Measurements from ENCODE around the gene COMT. TPM values are rescaled to one million over a fixed set of nuclear protein-coding genes. Genes with fewer than 3 reads are reported as not detected.

COMT gene
- total RNA-seq, 1 experiment from 2014 or later, result 30.8 TPM

- ChIA-PET CTCF (interaction anchor here (0.6 to 3.3 kb wide), 5 partner anchors 10 to 267 kb away, joined by 3 to 18 read pairs (median 5); no protein-coding TSS in a partner anchor), POLR2A (no interaction called here)
- no peaks in the 10 kb centered on the region for H3K36me3 Mint-ChIP-seq
- H3K27ac Mint-ChIP-seq, result no peak overlapping the region
- no peak for TF ChIP-seq CREB1 (CRISPR knock-in tag; IDR thresholded peaks at IDR 0.05)
- no peaks in the 10 kb centered on the region for H3K27me3 Mint-ChIP-seq (ENCODE audit: low read depth)
- H3K9me3 Mint-ChIP-seq, result no peaks in the 10 kb centered on the region
- H3K4me3 Mint-ChIP-seq, result no peak overlapping the region
- DNase-seq (ENCODE audit: low spot score), result no peak
- ATAC-seq, result no peak
- H3K4me1 Mint-ChIP-seq, result peaks cover 5% of the 10 kb centered on the region; the same call in 1 of the 2 replicates
These were observed 46.8 kb downstream of the COMT start for GRCh38 chr22:19988331-19988808.

- ChIA-PET POLR2A (interaction anchor here (1.0 kb wide), 1 partner anchor 10 kb away, joined by 3 read pairs; no protein-coding TSS in a partner anchor), CTCF (interaction anchor here (1.0 to 3.3 kb wide), 6 partner anchors 14 to 36 kb away, joined by 3 to 18 read pairs (median 4); no protein-coding TSS in a partner anchor)
- H3K4me1 Mint-ChIP-seq, result peaks cover 5% of the 10 kb centered on the region; the same call in 1 of the 2 replicates
- no peak overlapping the region for H3K27ac Mint-ChIP-seq
- ATAC-seq (no peak), DNase-seq (ENCODE audit: low spot score) (no peak)
- no peaks in the 10 kb centered on the region for H3K36me3 Mint-ChIP-seq
- H3K4me3 Mint-ChIP-seq, result no peak overlapping the region
- no peak for TF ChIP-seq ETV6 (CRISPR knock-in tag; IDR thresholded peaks at IDR 0.05)
- no peaks in the 10 kb centered on the region for H3K9me3 Mint-ChIP-seq
- H3K27me3 Mint-ChIP-seq (ENCODE audit: low read depth), result no peaks in the 10 kb centered on the region
These were observed 47.6 kb downstream of the COMT start for GRCh38 chr22:19988965-19989724.

- ATAC-seq, result no peak
- no peaks in the 10 kb centered on the region for H3K9me3 Mint-ChIP-seq
- ChIA-PET POLR2A (interaction anchor here (1.0 kb wide), 1 partner anchor 9 kb away, joined by 3 read pairs; no protein-coding TSS in a partner anchor), CTCF (interaction anchor here (1.0 to 3.3 kb wide), 5 partner anchors 16 to 36 kb away, joined by 3 to 18 read pairs (median 4); no protein-coding TSS in a partner anchor)
- H3K4me3 Mint-ChIP-seq, result no peak overlapping the region
- no peak for DNase-seq (ENCODE audit: low spot score)
- no peaks in the 10 kb centered on the region for H3K27me3 Mint-ChIP-seq (ENCODE audit: low read depth)
- H3K4me1 Mint-ChIP-seq, result peaks cover 5% of the 10 kb centered on the region; the same call in 1 of the 2 replicates
- TF ChIP-seq TEAD4 (CRISPR knock-in tag; IDR thresholded peaks at IDR 0.05), result no peak
- no peak for TF ChIP-seq RORB (CRISPR knock-in tag; IDR thresholded peaks at IDR 0.05)
- no peak overlapping the region for H3K27ac Mint-ChIP-seq
- H3K36me3 Mint-ChIP-seq, result no peaks in the 10 kb centered on the region
These were observed 48.1 kb downstream of the COMT start for GRCh38 chr22:19989725-19990067.

GRCh38 chr22:19990188-19990587 is 48.6 kb downstream of the COMT start:
- no peak for TF ChIP-seq MAX (CRISPR knock-in tag; IDR thresholded peaks at IDR 0.05)
- no peak for TF ChIP-seq IRF1 (CRISPR knock-in tag; IDR thresholded peaks at IDR 0.05)
- TF ChIP-seq SP1 (CRISPR knock-in tag; conservative IDR thresholded peaks at IDR 0.05), result no peak
- TF ChIP-seq USF2 (CRISPR knock-in tag; IDR thresholded peaks at IDR 0.05), result no peak
- TF ChIP-seq STAT6 (CRISPR knock-in tag; conservative IDR thresholded peaks at IDR 0.05; ENCODE audit: low read depth), result no peak
- TF ChIP-seq ZNF232 (CRISPR knock-in tag; IDR thresholded peaks at IDR 0.05), result no peak
- TF ChIP-seq IRF2 (CRISPR knock-in tag; IDR thresholded peaks at IDR 0.05; ENCODE audit: borderline replicate concordance, low read depth), result no peak
- no peak for TF ChIP-seq CBFB (CRISPR knock-in tag; IDR thresholded peaks at IDR 0.05; ENCODE audit: low read depth)
- no peak for TF ChIP-seq NFE2L1 (CRISPR knock-in tag; IDR thresholded peaks at IDR 0.05)
- H3K4me3 Mint-ChIP-seq, result no peak overlapping the region
- ChIA-PET CTCF (interaction anchor here (1.0 to 3.3 kb wide), 4 partner anchors 16 to 37 kb away, joined by 3 to 18 read pairs (median 5); no protein-coding TSS in a partner anchor), POLR2A (interaction anchor here (1.0 kb wide), 1 partner anchor 9 kb away, joined by 3 read pairs; no protein-coding TSS in a partner anchor)
- DNase-seq (ENCODE audit: low spot score), result no peak
- ATAC-seq, result no peak
- no peaks in the 10 kb centered on the region for H3K9me3 Mint-ChIP-seq
- H3K27me3 Mint-ChIP-seq (ENCODE audit: low read depth), result no peaks in the 10 kb centered on the region
- peaks cover 5% of the 10 kb centered on the region; the same call in 1 of the 2 replicates for H3K4me1 Mint-ChIP-seq
- no peaks in the 10 kb centered on the region for H3K36me3 Mint-ChIP-seq
- H3K27ac Mint-ChIP-seq, result no peak overlapping the region

Data from WTC11 (cell line).